ENCODE data around the gene TMC1. TPM values are rescaled to one million over a fixed set of nuclear protein-coding genes. Genes with fewer than 3 reads are reported as not detected.

The TMC1 gene
- total and polyA plus RNA-seq, 2 of the 8 experiments (the other 6 are each of a cell fraction or from before 2014, with no cell fraction given), result 0.95 to 0.98 TPM

GRCh38 chr9:72560086-72560485 lies 38.7 kb downstream of the TMC1 start:
- H3K79me2 ChIP-seq (ENCODE audit: control insufficient read depth in 1 of 2, insufficient read depth in 2 of 2, low read length in 2 of 2), result no peaks in the 10 kb centered on the region
- no peak overlapping the region for H2BK120ac ChIP-seq (replicated peaks; ENCODE audit: low read depth, low read length)
- FAIRE-seq (no peak), DNase-seq (ENCODE audit: low read depth in 1 of 2, low spot score in 2 of 2) (no peak)
- no peak overlapping the region for H2BK20ac ChIP-seq (ENCODE audit: low read length)
- H3K27ac ChIP-seq (ENCODE audit: low read depth, low read length), result no peak overlapping the region
- no peaks in the 10 kb centered on the region for H3K9me3 ChIP-seq (ENCODE audit: insufficient read depth in 2 of 2, low read depth in 1 of 2, low read length in 1 of 2)
- no peaks in the 10 kb centered on the region for H3K23me2 ChIP-seq (ENCODE audit: low read depth, low read length)
- no peak overlapping the region for H4K5ac ChIP-seq (ENCODE audit: insufficient read length, low read depth, low read length)
- no peak overlapping the region for H2BK15ac ChIP-seq (ENCODE audit: low read length)
- no peak overlapping the region for H3K14ac ChIP-seq (ENCODE audit: insufficient read length)
- H3K9ac ChIP-seq (replicated peaks in 1 of 4; ENCODE audit: extremely low read depth in 1 of 4, low read depth in 3 of 4, low read length in 3 of 4), result no peak overlapping the region
- no peak overlapping the region for H3K4ac ChIP-seq (replicated peaks; ENCODE audit: insufficient read length, low read depth, low read length)
- CTCF ChIA-PET (ENCODE audit: partially characterized antibody), result interaction anchor here (0.9 to 1.6 kb wide), 3 partner anchors 9 to 37 kb away, joined by 3 to 4 read pairs (median 4); no protein-coding TSS in a partner anchor
- H2BK12ac ChIP-seq (ENCODE audit: low read depth, low read length), result no peak overlapping the region
- no peak overlapping the region for H3K4me3 ChIP-seq (ENCODE audit: extremely low read depth in 1 of 4, insufficient read depth in 2 of 4, low read depth in 3 of 4, low read length in 4 of 4)
- no peaks in the 10 kb centered on the region for H3K36me3 ChIP-seq (ENCODE audit: control insufficient read depth in 2 of 4, insufficient read depth in 4 of 4, low read length in 3 of 4)
- H4K91ac ChIP-seq (replicated peaks; ENCODE audit: insufficient read length, low read length), result no peak overlapping the region
- no peak overlapping the region for H3K23ac ChIP-seq (ENCODE audit: insufficient read length)
- H3K4me1 ChIP-seq (replicated peaks in 1 of 4; ENCODE audit: control insufficient read depth in 3 of 4, insufficient read depth in 4 of 4, low read length in 3 of 4), result no peaks in the 10 kb centered on the region
- H3K56ac ChIP-seq (replicated peaks; ENCODE audit: insufficient read length, low read depth, low read length), result no peak overlapping the region
- no peak overlapping the region for H2BK5ac ChIP-seq (ENCODE audit: low read depth, low read length)
- H4K20me1 ChIP-seq (replicated peaks in 1 of 2; ENCODE audit: control insufficient read depth in 1 of 2, insufficient read depth in 2 of 2, low read length in 2 of 2), result no peaks in the 10 kb centered on the region
- TF ChIP-seq ASH2L (IDR thresholded peaks at IDR 0.05; ENCODE audit: low read length) (no peak), BCL11A (IDR thresholded peaks at IDR 0.05; ENCODE audit: low read depth in 2 of 2, low read length in 2 of 2) (no peak)
- WGBS, 2 experiments (ENCODE audit: extremely low coverage in 1 of 2, insufficient coverage in 1 of 2, insufficient read length in 1 of 2, insufficient replicate concordance in 2 of 2, low coverage in 1 of 2, low lambda C conversion rate in 2 of 2, missing lambda C conversion rate in 1 of 2), result 85% methylated on average over 1 of the region's 1 CpG; no CpG with 5 or more reads in 1 of the 2 experiments
- H3K27me3 ChIP-seq (replicated peaks in 1 of 4; ENCODE audit: control insufficient read depth in 3 of 4, extremely low read depth in 1 of 4, insufficient read depth in 3 of 4, low read length in 3 of 4), result no peaks in the 10 kb centered on the region
- H3K18ac ChIP-seq (ENCODE audit: extremely low read depth, low read length), result no peak overlapping the region
- no peak overlapping the region for H2AFZ ChIP-seq (ENCODE audit: low read length)
- no peaks in the 10 kb centered on the region for H3K79me1 ChIP-seq (ENCODE audit: low read depth, low read length)
- no peak overlapping the region for H3K4me2 ChIP-seq (ENCODE audit: insufficient read depth in 1 of 2, low read depth in 2 of 2, low read length in 2 of 2)
- POLR2A ChIA-PET (ENCODE audit: partially characterized antibody), result no interaction called here
- H4K8ac ChIP-seq (ENCODE audit: extremely low read depth, insufficient read depth, low read length), result no peak overlapping the region
- H2AK5ac ChIP-seq (ENCODE audit: low read depth, low read length), result no peak overlapping the region

Measured in H1 (cell line).